Esophagus muscularis mucosa (tissue), 4 donors: ENCODE measurements around the gene OR4L1. TPM values are rescaled to one million over a fixed set of nuclear protein-coding genes. Genes with fewer than 3 reads are reported as not detected.
"Not testable (repeated sequence)": the region's sequence is repeated elsewhere in the genome, so short reads cannot be mapped to it uniquely, and the experiment has no call there.

ENCODE experiments used
- DNase-seq: peaks from one replicate; pipeline ENCODE4 v3.0.0-alpha.2; 2017; ENCODE audit errors: extremely low spot score
- H3K27ac ChIP-seq, 4 donors: fragments of 200-600 bp; sonication (generic); replicated peaks in 1 of 4; 1 replicate in 3 of 4; 2 replicates in 1 of 4; pipeline ENCODE4 v1.5.1; 2016 to 2019; ENCODE audit warnings: mild to moderate bottlenecking in 1 of 4
- H3K27me3 ChIP-seq, 4 donors: fragments of 200-600 bp; sonication (generic); one replicate each; pipeline versions ENCODE4 v1.5.1 to v1.6.0; 2016 to 2019
- H3K36me3 ChIP-seq, 4 donors: fragments of 200-600 bp; sonication (generic); one replicate each; pipeline ENCODE4 v1.5.1; 2016 to 2019
- H3K4me1 ChIP-seq, 4 donors: fragments of 200-600 bp; sonication (generic); one replicate each; pipeline ENCODE4 v1.5.1; 2016 to 2019
- H3K4me3 ChIP-seq, 4 donors: fragments of 200-600 bp; sonication (generic); 1 replicate in 2 of 4; 2 replicates in 2 of 4; pipeline ENCODE4 v1.5.1; 2016 to 2019; ENCODE audit warnings: mild to moderate bottlenecking in 4 of 4, moderate library complexity in 1 of 4
- H3K9me3 ChIP-seq, 4 donors: fragments of 200-600 bp; sonication (generic); 1 replicate in 3 of 4; 2 replicates in 1 of 4; pipeline ENCODE4 v1.5.1; 2016 to 2019
- CTCF ChIP-seq, 3 experiments: fragments of 200-600 bp in 2 of 3; fragments of 450-650 bp in 1 of 3; sonication (generic) in 2 of 3; IDR thresholded peaks; one replicate each; pipeline ENCODE4 v1.5.1; 2017 to 2019; ENCODE audit warnings: antibody characterized with exemption in 3 of 3, mild to moderate bottlenecking in 2 of 3, moderate library complexity in 1 of 3
- EP300 ChIP-seq: sonication (generic); formaldehyde crosslinking; IDR thresholded peaks from one replicate; pipeline ENCODE4 v1.6.1; 2017; ENCODE audit warnings: antibody characterized with exemption
- POLR2A ChIP-seq: fragments of 450-650 bp; IDR thresholded peaks from one replicate; pipeline ENCODE4 v1.6.1; 2017; ENCODE audit warnings: antibody characterized with exemption, moderate library complexity, mild to moderate bottlenecking, low read depth
- POLR2AphosphoS5 ChIP-seq, 2 donors: sonication (generic); formaldehyde crosslinking; IDR thresholded peaks; one replicate each; pipeline ENCODE4 v1.6.1; 2017; ENCODE audit warnings: antibody characterized with exemption in 2 of 2
- WGBS: methylation state at CpG from one replicate; pipeline ENCODE4 v1.1.5; 2018; 5-methylcytosine and 5-hydroxymethylcytosine counted together
- intact Hi-C: fragments of 100-400 bp; cut with DNase I; formaldehyde crosslinking; loops from one replicate; pipeline ENCODE4 v1.15.1; 2023
- total RNA-seq, 4 donors: library from RNA; depleted of rRNA; stranded (reverse); fragments of >200 nt; gene quantifications; one replicate each; pipeline versions ENCODE4 v1.1.0 to v1.2.1, GENCODE V29; 2016

The OR4L1 gene
- total RNA-seq, 4 donors from 2014 or later, result not detected

- DNase-seq, result no peak
- peaks cover 0 to 9% (median 0%) of the 10 kb centered on the region in 4 donors for H3K27me3 ChIP-seq
- no peak for TF ChIP-seq CTCF (IDR thresholded peaks at IDR 0.05)
- no peak for TF ChIP-seq POLR2A
- intact Hi-C loops, result no loop called here
- no peaks in the 10 kb centered on the region for H3K9me3 ChIP-seq
- no peak overlapping the region for H3K27ac ChIP-seq
- 65% methylated on average over 5 of the region's 5 CpGs for WGBS
- no peaks in the 10 kb centered on the region for H3K36me3 ChIP-seq
- H3K4me1 ChIP-seq, result no peaks in the 10 kb centered on the region
- no peak overlapping the region for H3K4me3 ChIP-seq
These were observed 15.6 kb upstream of the OR4L1 start for GRCh38 chr14:20044243-20044642.

GRCh38 chr14:20048202-20048601 lies 11.6 kb upstream of the OR4L1 start:
- DNase-seq, result no peak
- no peaks in the 10 kb centered on the region for H3K9me3 ChIP-seq
- peaks cover 0 to 9% (median 0%) of the 10 kb centered on the region in 4 donors for H3K27me3 ChIP-seq
- WGBS, result 77% methylated on average over 1 of the region's 1 CpG
- H3K36me3 ChIP-seq, result no peaks in the 10 kb centered on the region
- no peak overlapping the region for H3K4me3 ChIP-seq
- TF ChIP-seq CTCF (IDR thresholded peaks at IDR 0.05), result no peak
- TF ChIP-seq POLR2AphosphoS5 (IDR thresholded peaks at IDR 0.05), result no peak
- TF ChIP-seq POLR2A, result no peak
- no peak for TF ChIP-seq EP300
- no peaks in the 10 kb centered on the region for H3K4me1 ChIP-seq
- no peak overlapping the region for H3K27ac ChIP-seq
- intact Hi-C loops, result no loop called here

- Histone ChIP-seq H3K4me3 (no peak overlapping the region), H3K9me3 (no peaks in the 10 kb centered on the region), H3K27me3 (no peaks in the 10 kb centered on the region), H3K27ac (no peak overlapping the region), H3K36me3 (no peaks in the 10 kb centered on the region), H3K4me1 (no peaks in the 10 kb centered on the region)
- no peak for DNase-seq
- WGBS, result 21% methylated on average over 4 of the region's 4 CpGs
- TF ChIP-seq CTCF (IDR thresholded peaks at IDR 0.05) (no peak), POLR2AphosphoS5 (IDR thresholded peaks at IDR 0.05) (no peak), EP300 (no peak), POLR2A (no peak)
- intact Hi-C loops, result no loop called here
These were observed 32.2 kb downstream of the OR4L1 start for GRCh38 chr14:20092050-20092449.

GRCh38 chr14:20093442-20093841 lies 33.6 kb downstream of the OR4L1 start:
- H3K36me3 ChIP-seq, result no peaks in the 10 kb centered on the region
- H3K27ac ChIP-seq, result no peak overlapping the region
- TF ChIP-seq POLR2AphosphoS5 (IDR thresholded peaks at IDR 0.05) (no peak), EP300 (no peak), POLR2A (no peak), CTCF (IDR thresholded peaks at IDR 0.05) (no peak)
- 37% methylated on average over 4 of the region's 4 CpGs for WGBS
- no peak for DNase-seq
- no peak overlapping the region for H3K4me3 ChIP-seq
- H3K27me3 ChIP-seq, result no peaks in the 10 kb centered on the region
- H3K9me3 ChIP-seq, result no peaks in the 10 kb centered on the region
- intact Hi-C loops, result no loop called here
- no peaks in the 10 kb centered on the region for H3K4me1 ChIP-seq

GRCh38 chr14:20098926-20099770 lies 39.3 kb downstream of the OR4L1 start:
- DNase-seq, intact Hi-C loops: not testable (repeated sequence)

More at GRCh38 chr14:20098926-20099770, 39.3 kb downstream of the OR4L1 start:
- 84% methylated on average over 28 of the region's 32 CpGs for WGBS
- H3K4me3 ChIP-seq, H3K27me3 ChIP-seq, H3K4me1 ChIP-seq, H3K27ac ChIP-seq, H3K36me3 ChIP-seq: not testable (repeated sequence)
- H3K9me3 ChIP-seq, result peaks cover 0 to 14% (median 2%) of the 10 kb centered on the region in 4 donors
